ENCODE measurements around the gene TAGLN.
"Not testable (repeated sequence)": the region's sequence is repeated elsewhere in the genome, so short reads cannot be mapped to it uniquely, and the experiment has no call there.

The TAGLN gene

DNA sequence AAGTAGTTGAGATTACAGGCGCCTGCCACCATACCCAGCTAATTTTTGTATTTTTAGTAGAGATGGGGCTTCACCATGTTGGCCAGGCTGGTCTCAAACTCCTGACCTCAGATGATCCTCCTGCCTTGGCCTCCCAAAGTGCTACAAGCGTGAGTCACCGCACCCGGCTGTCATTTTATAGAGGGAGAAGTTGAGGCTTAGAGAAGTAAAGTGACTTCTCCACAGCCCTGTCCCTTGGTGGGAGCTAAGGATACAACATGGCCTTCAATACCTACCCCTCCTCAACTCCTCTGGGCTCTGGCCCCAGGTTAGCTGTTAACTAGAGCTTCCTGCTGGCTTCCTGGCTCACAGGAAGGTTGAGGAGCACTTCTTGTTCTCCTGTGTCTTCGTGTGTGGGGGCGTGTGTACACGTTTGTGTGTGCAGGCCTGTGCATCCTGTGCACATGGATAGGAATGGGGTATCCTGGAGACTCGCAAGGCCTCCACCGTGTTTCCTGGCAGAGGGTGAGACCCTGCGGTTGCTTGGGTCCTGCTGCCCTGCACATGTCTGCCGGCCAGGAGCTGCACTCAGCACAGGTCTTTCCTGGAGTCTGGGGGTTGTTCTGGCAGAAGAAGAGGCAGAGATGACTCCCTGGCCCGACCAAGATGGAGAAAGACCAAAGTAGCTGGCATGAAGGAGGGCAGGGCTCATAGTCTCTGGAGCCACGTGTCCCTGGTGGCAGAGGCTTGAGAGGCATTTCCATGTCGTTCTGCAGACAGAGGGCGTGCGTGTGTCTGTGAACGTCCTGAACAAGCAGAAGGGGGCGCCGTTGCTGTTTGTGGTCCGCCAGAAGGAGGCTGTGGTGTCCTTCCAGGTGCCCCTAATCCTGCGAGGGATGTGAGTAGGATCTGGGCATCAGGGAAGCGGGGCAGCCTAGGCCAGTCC lies 18.2 kb upstream of the TAGLN start:
- in situ Hi-C loops (cut with MboI; ENCODE audit: low sequenced_read_pairs) = no loop called here

DNA sequence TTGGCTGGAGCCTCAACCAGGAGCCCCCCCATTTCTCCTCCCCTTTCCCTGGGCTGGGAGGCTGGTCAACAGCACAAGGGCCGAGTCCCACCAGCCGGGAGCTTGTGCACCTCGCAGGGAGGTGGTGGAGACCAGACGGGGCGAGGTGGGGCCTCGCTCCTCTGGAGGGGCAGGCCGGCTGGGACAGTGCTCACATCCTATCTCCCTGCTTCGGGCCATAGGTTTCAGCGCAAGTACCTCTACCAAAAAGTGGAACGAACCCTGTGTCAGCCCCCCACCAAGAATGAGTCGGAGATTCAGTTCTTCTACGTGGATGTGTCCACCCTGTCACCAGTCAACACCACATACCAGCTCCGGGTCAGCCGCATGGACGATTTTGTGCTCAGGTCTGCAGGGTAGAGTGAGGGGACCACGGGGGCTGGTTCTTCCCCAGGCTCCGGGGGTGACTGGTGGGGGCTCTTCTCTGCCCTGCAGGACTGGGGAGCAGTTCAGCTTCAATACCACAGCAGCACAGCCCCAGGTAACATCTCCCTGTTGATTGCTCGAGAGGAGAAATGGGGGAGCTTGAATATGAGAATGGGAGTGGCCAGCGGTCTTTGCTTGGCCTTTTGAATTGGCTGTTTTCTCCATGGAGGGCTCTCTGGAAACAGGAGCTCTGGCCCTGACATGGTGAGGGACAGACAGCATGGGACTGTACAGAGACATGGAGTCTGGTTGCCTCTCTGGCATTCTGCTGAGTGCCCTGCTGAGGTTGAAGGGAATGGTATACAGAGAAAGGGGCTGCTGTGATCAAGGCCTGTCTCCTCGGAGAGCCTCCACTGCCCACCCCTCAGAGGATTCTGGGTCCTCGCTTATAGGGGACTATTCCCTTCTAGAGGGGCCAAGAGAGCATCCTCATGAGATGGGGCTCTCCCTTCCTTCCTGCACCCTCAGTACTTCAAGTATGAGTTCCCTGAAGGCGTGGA lies 17.3 kb upstream of the TAGLN start:
- in situ Hi-C loops (cut with MboI; ENCODE audit: low sequenced_read_pairs) = no loop called here

DNA sequence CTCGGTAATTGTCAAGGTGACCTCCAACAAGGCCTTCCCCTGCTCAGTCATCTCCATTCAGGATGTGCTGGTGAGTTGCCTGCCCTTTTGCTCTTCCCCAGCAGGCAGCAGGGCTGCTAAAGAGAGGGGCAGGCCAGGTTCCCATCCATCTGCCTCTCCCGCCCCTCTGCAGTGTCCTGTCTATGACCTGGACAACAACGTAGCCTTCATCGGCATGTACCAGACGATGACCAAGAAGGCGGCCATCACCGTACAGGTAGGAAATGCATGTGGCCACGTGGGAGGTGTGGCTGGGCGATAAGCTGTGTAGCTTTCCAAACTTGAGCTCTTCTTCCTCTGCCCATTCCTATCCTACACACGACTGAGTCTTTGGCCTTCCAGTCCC lies 16.6 kb upstream of the TAGLN start:
- in situ Hi-C loops (cut with MboI; ENCODE audit: low sequenced_read_pairs) = no loop called here

DNA sequence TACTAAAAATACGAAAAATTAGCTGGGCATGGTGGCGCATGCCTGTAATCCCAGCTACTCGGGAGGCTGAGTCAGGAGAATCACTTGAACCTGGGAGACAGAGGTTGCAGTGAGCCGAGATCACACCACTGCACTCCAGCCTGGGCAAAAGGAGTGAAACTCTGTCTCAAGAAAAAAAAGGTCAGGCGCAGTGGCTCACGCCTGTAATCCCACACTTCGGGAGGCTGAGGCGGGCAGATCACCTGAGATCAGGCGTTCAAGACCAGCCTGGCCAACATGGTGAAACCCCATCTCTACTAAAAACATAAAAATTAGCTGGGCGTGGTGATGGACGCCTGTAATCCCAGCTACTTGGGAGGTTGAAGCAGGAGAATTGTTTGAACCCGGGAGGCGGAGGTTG lies 16.0 kb upstream of the TAGLN start:
- in situ Hi-C loops (cut with MboI; ENCODE audit: low sequenced_read_pairs) = not testable (repeated sequence)

DNA sequence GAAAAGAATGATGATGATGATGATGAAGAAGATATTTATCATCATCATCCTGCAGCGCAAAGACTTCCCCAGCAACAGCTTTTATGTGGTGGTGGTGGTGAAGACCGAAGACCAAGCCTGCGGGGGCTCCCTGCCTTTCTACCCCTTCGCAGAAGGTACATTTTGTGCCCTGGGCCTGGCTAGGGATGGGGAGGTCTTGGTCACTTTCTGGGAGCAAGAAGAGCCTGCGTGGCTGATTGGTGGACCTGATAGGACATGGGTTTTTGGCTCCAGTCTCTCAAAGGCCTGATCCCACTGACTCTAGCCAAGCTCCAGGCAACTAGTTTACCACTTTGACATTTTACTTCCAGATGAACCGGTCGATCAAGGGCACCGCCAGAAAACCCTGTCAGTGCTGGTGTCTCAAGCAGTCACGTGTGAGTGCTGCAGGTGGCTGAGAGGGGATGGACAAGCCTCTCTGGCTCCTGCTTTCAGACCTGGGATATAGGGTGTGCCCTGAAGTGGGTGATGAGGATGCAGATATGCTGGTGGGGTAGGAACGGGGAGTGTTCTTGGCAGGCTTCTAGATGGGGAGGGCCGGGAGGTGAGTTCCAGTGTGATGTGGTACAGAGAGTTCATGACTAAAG lies 15.3 kb upstream of the TAGLN start:
- in situ Hi-C loops (cut with MboI; ENCODE audit: low sequenced_read_pairs) = no loop called here

DNA sequence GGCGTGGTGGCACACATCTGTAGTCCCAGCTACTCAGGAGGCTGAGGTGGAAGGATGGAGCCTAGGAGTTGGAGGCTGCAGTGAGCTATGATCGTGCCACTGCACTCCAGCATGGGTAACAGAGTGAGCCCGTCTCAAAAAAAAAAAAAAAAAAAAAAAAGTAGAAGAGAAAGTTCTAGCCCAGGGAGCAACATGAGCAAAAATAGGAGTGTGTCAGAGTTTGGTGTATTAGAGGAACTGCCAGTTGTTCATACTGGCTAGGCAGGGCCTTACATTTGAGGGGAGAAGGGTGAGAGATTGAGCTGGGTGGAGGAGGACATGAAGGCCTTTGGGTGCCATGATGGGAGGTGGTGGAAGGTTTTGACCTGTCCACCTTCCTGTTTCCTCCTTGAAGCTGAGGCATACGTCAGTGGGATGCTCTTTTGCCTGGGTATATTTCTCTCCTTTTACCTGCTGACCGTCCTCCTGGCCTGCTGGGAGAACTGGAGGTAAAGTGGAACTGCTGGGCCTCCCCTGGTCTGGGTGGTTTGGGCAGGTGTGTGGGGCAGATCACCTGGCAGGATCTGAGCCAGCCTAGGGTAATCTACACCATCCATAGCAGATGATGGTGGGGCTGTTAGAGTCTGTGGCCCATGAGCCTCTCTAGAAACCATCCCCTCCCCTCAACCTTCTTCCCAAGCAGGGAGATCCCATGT lies 13.3 kb upstream of the TAGLN start:
- in situ Hi-C loops (cut with MboI; ENCODE audit: low sequenced_read_pairs) = no loop called here

DNA sequence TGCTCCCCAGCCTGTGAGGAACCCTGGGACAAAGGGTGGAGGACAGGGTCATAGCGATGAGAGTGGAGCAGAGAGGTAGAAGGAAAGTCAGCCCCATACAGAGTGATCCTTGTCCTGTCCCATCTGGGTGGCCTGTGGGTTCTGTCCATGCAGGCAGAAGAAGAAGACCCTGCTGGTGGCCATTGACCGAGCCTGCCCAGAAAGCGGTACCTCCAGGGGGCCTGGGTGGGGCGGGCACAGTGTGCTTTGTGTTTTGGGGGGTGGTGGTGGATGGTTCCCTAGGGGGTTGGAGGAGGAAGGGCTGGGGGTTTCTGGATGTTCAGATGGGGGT lies 12.8 kb upstream of the TAGLN start:
- in situ Hi-C loops (cut with MboI; ENCODE audit: low sequenced_read_pairs) = no loop called here

DNA sequence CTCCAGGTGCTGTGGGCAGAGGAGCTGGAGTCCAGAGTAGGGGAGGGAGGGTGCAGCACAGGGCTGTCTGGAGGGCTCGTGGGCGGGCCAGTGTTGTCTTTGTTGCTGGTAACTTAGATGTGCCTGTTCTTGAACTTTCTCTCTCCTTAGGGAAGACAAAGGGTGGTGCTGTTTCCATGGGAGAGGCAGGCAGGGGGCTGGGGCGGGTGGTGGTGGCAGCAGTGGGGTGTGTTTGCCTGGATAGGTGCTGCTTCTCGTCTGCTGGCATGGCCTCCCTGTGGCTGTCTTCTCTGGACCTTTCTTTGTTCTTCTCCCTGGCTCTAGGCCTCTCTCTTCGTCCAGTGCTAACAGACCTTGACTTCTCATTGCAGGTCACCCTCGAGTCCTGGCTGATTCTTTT lies 12.2 kb upstream of the TAGLN start:
- in situ Hi-C loops (cut with MboI; ENCODE audit: low sequenced_read_pairs) = no loop called here

DNA sequence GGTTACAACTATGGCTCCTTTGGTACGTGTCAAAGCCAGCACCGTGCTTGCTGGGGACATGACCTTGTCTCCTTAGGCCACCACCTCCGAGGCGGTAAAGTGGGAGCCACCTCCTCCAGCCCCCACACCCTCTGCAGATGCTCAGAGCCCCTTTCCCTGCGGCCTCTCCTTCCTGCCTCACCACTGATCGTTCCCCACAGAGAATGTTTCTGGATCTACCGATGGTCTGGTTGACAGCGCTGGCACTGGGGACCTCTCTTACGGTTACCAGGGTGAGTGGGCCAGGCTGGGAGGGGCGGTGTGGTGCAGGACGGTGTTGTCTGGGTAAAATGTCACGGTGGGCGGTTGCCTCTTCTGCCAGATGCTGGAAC lies 11.8 kb upstream of the TAGLN start:
- in situ Hi-C loops (cut with MboI; ENCODE audit: low sequenced_read_pairs) = no loop called here

DNA sequence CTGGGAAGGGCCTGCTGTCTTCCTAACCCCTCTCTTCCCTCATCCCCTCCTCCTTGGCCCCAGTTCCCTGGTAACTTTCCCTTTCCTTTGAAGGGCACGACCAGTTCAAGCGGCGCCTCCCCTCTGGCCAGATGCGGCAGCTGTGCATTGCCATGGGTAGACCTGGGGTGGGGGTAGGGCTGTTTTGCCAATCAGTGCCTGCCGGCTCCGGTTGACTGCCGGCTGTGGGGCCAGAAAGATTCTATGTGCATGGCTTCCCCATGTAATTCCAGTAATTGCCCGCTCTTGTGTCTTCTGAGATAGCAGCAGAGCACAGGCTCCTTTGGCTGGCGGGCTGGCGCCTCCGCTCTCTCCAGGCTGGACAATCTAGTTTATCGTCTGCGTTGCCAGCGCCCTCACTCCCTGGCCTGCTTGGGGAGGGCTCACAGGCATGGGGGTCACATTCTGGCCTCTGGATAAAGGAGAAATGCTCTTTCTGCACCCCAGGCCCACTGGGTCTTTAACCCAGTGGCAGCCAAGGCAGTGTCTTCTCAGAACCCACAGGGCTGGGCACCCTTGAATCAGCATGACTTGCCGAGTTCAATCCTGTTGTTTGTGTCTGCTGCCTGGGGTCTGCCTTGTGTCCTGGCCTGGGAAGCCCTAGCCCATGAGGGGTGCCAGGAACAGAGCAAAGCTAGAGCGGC lies 11.2 kb upstream of the TAGLN start:
- in situ Hi-C loops (cut with MboI; ENCODE audit: low sequenced_read_pairs) = no loop called here

DNA sequence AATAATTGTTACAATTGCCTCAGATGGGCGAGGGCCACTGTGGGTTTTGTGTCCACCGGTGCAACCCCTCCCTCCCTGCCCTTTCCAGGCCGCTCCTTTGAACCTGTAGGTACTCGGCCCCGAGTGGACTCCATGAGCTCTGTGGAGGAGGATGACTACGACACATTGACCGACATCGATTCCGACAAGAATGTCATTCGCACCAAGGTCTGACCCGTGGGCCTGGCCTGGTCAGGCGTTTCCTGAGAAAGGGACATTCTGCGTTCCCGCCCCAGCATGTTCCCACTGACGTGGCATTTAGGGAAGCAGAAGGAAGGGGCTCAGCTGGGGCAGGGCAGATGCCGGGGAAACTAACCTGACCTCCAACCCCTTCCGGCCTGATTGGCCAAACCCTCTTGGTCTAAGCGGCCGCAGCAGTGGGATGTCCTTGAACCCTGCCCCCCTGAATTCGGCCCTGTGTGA lies 10.5 kb upstream of the TAGLN start:
- in situ Hi-C loops (cut with MboI; ENCODE audit: low sequenced_read_pairs) = no loop called here

DNA sequence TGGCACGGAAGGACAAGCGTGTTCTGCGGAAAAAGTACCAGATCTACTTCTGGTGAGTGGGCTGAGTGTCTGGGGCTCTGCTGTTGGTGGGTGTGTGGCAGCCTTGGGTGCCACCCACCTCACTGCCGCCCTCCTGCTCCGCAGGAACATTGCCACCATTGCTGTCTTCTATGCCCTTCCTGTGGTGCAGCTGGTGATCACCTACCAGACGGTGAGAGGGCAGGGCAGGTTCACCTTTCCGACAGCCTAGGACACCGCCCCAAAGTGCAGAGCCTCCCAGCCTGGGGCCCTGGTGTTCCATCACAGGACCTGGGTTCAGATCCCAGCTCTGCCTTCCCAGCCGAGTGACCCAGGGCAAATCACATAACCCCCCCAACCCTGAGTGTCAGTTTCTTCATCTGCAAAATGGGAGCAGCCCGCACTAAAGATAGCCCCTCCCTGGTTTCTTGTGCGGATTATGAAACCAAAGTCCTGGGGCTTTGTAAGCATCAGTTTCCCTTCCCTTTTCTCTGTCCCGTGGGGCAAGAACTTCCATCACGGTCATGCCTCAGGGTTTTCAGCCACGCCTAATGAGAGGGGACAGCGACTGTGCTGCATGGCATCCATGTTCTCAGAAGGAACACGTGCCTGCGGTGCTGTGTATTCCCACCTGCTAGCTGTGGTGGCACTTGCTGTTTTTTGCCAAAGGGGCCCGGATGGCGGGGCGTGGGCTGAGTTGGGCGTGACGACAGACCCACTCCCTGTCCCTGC lies 9.8 kb upstream of the TAGLN start:
- in situ Hi-C loops (cut with MboI; ENCODE audit: low sequenced_read_pairs) = no loop called here

DNA sequence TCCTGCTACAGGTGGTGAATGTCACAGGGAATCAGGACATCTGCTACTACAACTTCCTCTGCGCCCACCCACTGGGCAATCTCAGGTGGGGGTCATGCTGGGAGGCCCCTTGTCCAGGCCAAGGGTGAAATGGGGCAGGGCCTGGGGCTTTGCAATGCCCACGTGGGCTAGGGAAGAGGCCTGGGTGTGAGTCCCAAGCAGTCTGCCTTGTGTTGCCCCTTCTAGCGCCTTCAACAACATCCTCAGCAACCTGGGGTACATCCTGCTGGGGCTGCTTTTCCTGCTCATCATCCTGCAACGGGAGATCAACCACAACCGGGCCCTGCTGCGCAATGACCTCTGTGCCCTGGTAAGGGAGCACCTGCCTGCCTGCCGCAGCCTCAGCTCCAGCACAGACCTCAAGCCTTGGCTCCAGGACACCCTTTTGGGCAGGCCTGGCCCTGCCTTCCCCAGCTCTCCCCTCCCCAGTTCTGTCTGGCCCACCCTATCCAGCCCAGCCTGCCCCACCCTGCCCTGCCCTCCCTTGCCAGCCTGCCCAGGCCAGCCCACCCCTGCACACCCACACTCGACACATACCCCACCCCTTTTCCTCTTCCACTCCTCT lies 9.1 kb upstream of the TAGLN start:
- in situ Hi-C loops (cut with MboI; ENCODE audit: low sequenced_read_pairs) = no loop called here

DNA sequence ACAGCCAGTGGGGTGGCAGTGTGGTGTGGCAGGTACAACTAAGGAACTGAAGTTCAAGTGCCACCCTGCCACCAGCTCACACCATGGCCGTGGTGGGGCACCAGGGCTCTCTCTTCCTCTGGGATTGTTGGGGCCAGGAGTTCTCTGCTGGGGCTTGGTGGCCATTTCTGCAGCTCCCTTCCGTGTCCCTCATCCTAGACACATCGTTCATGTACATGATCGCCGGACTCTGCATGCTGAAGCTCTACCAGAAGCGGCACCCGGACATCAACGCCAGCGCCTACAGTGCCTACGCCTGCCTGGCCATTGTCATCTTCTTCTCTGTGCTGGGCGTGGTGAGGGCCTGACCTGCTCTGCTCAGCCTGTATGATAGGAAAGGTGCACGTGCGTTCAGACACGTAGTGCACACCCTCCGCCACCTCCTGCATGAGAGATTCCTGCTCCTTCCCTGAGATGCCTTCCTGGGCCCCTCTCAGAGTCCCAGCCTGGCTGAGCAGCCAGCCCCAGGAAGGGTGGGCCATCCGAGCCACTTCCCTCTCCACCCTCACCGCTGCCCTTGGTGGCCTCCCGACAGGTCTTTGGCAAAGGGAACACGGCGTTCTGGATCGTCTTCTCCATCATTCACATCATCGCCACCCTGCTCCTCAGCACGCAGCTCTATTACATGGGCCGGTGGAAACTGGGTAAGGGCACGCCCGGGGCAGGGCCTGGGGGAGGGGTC lies 7.3 kb upstream of the TAGLN start:
- in situ Hi-C loops (cut with MboI; ENCODE audit: low sequenced_read_pairs) = no loop called here

DNA sequence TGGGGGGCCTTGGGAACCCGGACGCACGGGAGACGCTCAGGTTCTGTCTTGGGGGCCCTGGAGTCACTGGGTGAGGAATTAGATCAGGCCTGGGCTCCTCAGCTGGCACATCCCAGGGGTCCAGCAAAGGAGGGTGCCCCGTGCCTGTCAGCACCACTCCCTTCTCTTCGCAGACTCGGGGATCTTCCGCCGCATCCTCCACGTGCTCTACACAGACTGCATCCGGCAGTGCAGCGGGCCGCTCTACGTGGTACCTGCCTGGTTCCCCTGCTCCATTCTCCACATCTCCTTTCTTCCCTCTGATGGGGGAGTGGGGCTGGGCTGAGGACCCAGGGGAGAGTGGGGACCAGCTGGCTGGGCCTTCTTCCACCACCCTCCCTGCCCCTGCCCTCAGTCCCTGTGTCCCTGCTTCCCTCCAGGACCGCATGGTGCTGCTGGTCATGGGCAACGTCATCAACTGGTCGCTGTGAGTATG lies 6.7 kb upstream of the TAGLN start:
- in situ Hi-C loops (cut with MboI; ENCODE audit: low sequenced_read_pairs) = no loop called here

DNA sequence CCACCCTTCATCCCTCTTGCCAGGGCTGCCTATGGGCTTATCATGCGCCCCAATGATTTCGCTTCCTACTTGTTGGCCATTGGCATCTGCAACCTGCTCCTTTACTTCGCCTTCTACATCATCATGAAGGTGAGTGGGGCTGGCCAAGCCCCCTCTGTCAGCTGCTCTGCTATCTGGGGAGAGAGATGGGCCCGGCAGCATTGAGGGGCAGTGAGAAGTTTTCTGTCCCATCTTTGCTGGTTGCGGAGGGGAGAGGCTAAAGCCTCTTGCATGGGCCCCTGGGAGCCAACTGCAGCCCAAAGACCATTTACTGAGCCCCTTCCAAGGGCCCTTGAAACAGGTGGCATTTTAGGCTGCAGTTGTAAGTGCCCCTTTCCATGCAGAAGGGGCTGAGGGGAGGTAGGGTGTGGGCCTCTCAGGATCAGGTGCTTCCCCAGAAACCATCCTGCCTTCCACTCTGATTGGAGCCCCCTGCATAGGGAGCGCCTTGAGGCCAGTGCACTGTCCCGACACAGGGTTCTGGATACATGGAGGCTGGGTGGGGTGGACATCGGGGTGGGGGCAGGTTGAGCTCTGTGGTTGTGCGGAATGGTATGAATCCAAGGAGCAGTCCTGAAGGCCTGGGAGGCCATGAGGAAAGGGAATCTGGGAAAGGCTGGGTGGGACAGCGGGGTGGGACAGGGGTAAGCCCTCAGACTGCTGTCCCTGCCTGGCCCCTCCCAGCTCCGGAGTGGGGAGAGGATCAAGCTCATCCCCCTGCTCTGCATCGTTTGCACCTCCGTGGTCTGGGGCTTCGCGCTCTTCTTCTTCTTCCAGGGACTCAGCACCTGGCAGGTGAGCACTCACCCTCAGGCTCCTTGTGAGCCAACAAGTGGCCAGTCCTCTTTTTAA lies 5.8 kb upstream of the TAGLN start:
- in situ Hi-C loops (cut with MboI; ENCODE audit: low sequenced_read_pairs) = no loop called here

DNA sequence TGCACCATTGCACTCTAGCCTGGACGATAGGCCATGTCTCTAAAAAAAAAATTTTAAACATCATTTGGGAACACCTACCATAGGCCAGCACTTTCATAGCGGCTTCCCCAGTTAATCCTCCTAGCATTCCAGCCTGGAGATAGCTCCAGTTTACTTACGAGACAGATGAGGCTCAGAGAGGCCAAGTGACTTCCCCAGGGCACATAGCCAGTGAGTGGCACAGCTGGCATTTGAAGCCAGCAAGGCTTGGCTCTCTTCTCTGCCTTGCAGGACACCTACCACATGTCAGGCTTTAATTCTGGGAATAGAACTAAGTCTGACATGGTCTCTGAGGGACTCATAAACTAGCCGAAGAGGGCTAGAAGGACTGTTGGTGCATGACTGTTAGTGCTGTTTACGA lies 4.9 kb upstream of the TAGLN start:
- in situ Hi-C loops (cut with MboI; ENCODE audit: low sequenced_read_pairs) = no loop called here

Measured in HL-60/S4 treated with retinoic acid at 250 ng/mL for 4 days and 3 days (cell line).